Measurements from ENCODE around the gene PUS1.

- TF ChIP-seq CTCF (IDR thresholded peaks at IDR 0.05) (no peak), EZH2 (IDR thresholded peaks at IDR 0.05; ENCODE audit: borderline replicate concordance, insufficient read depth, low read depth, low read length, poor library complexity, severe bottlenecking) (no peak)
Observed at GRCh38 chr12:131980263-131980662, 51.2 kb downstream of the PUS1 start.
